Measurements from ENCODE around the gene CFAP54. TPM values are rescaled to one million over a fixed set of nuclear protein-coding genes. Genes with fewer than 3 reads are reported as not detected.

The CFAP54 gene
- total and polyA plus RNA-seq, 2 of the 4 experiments (the other 2 are of a cell fraction): 0.18 to 0.41 TPM

GRCh38 chr12:96751626-96752025, 262.2 kb downstream of the CFAP54 start:
- Histone ChIP-seq H3K56ac (ENCODE audit: extremely low read depth, insufficient read depth, low read length) (no peak overlapping the region), H3K18ac (ENCODE audit: low read depth, low read length) (no peak overlapping the region), H4K91ac (ENCODE audit: insufficient read depth, low read depth, low read length) (no peak overlapping the region), H2AK9ac (replicated peaks; ENCODE audit: low read depth, low read length, poor library complexity) (no peak overlapping the region), H3K79me1 (ENCODE audit: low read depth in 1 of 2, low read length in 2 of 2) (no peaks in the 10 kb centered on the region), H3K14ac (replicated peaks; ENCODE audit: low read depth, low read length) (no peak overlapping the region), H3K4me1 (ENCODE audit: control insufficient read depth, insufficient read depth, low read length) (no peaks in the 10 kb centered on the region), H2BK20ac (ENCODE audit: low read depth, low read length) (no peak overlapping the region), H4K20me1 (ENCODE audit: insufficient read depth, low read length) (no peaks in the 10 kb centered on the region), H2BK15ac (ENCODE audit: low read depth, low read length) (no peak overlapping the region), H2AK5ac (ENCODE audit: low read depth, low read length) (no peak overlapping the region), H3K27me3 (ENCODE audit: control insufficient read depth, insufficient read depth, low read length) (no peaks in the 10 kb centered on the region), H3K27ac (ENCODE audit: insufficient read depth, low read length) (no peak overlapping the region), H4K5ac (ENCODE audit: low read depth, low read length) (no peak overlapping the region), H2BK120ac (ENCODE audit: low read depth, low read length) (no peak overlapping the region), H3K9me3 (ENCODE audit: control insufficient read depth, insufficient read depth, low read length) (no peaks in the 10 kb centered on the region), H3K4ac (ENCODE audit: low read depth, low read length) (no peak overlapping the region), H3K9ac (ENCODE audit: low read depth, low read length) (no peak overlapping the region), H3K9me1 (ENCODE audit: insufficient read depth, low read length) (no peaks in the 10 kb centered on the region), H4K8ac (ENCODE audit: low read depth in 2 of 2, low read length in 2 of 2) (no peak overlapping the region), H3K36me3 (ENCODE audit: control insufficient read depth, insufficient read depth, low read length) (no peaks in the 10 kb centered on the region), H2BK5ac (ENCODE audit: low read depth, low read length, poor library complexity, severe bottlenecking) (no peak overlapping the region), H3K4me2 (ENCODE audit: low read depth, low read length) (no peak overlapping the region), H3K23ac (ENCODE audit: low read depth, low read length) (no peak overlapping the region), H2AFZ (replicated peaks; ENCODE audit: low read length, poor library complexity) (no peak overlapping the region), H3K4me3 (ENCODE audit: insufficient read depth, low read depth, low read length) (no peak overlapping the region)
- intact Hi-C loops (cut with micrococcal nuclease): no loop called here
- no CpG with 5 or more reads among the region's 4 CpGs for WGBS, 2 experiments (ENCODE audit: extremely low coverage in 2 of 2, insufficient read length in 1 of 2)
- dilution Hi-C loops (cut with HindIII; ENCODE audit: low sequenced_read_pairs, unreplicated experiment): no loop called here
- BruUV-seq (replicated peaks): no TSS peak
- CTCF ChIA-PET: no interaction called here
- TF ChIP-seq RAD21 (IDR thresholded peaks at IDR 0.05; ENCODE audit: low read length) (no peak), RCOR1 (IDR thresholded peaks at IDR 0.05; ENCODE audit: insufficient replicate concordance, low read length) (no peak), CEBPB (IDR thresholded peaks at IDR 0.05; ENCODE audit: low read depth, low read length) (no peak), NFE2L2 (IDR thresholded peaks at IDR 0.05; ENCODE audit: low read depth, low read length) (no peak), USF2 (IDR thresholded peaks at IDR 0.05; ENCODE audit: low read depth, low read length) (no peak), CTCF (conservative IDR thresholded peaks at IDR 0.05; ENCODE audit: low read depth, low read length) (no peak), MXI1 (IDR thresholded peaks at IDR 0.05; ENCODE audit: borderline replicate concordance, low read depth, low read length) (no peak), ELK1 (IDR thresholded peaks at IDR 0.05; ENCODE audit: borderline replicate concordance, low read depth, low read length) (no peak)
- in situ Hi-C loops (cut with MboI; ENCODE audit: low sequenced_read_pairs): no loop called here
- POLR2A ChIA-PET (ENCODE audit: unreplicated experiment): no interaction called here
- DNase-seq (no peak), ATAC-seq (ENCODE audit: low read depth) (no peak)

Measured in IMR-90 (cell line).